Spleen (tissue), 7 donors: ENCODE data around the gene CACNA1C.

Experiments
- CTCF ChIP-seq, 11 experiments: fragments of 200-600 bp in 7 of 11; fragments of 450-650 bp in 4 of 11; sonication (generic) in 4 of 11; IDR thresholded peaks in 8 of 11; conservative IDR thresholded peaks in 3 of 11; 1 replicate in 7 of 11; 2 replicates in 4 of 11; pipeline versions ENCODE4 v1.4.0 to v1.8.0; 2016 to 2021; ENCODE audit warnings: antibody characterized with exemption in 11 of 11, inconsistent platforms in 4 of 11, mild to moderate bottlenecking in 1 of 11
- POLR2A ChIP-seq, 3 donors: fragments of 450-650 bp; IDR thresholded peaks; one replicate each; pipeline ENCODE4 v1.5.1; 2017; ENCODE audit warnings: antibody characterized with exemption in 3 of 3, mild to moderate bottlenecking in 1 of 3
- donor health status: DM: no; HTN: no; CAD: no; lungs with moderate emphysema.
- donor health status: DM: no; HTN: no; CAD: no.
- donor health status: DM: no; HTN: no; CAD: no.

GRCh38 chr12:2607881-2608607 is 555.3 kb downstream of the CACNA1C start:
- TF ChIP-seq CTCF (IDR thresholded peaks at IDR 0.05 in 8 of 11, conservative IDR thresholded peaks at IDR 0.05 in 3 of 11) (no peak), POLR2A (IDR thresholded peaks at IDR 0.05) (no peak)
